HuH-7 (cell line): ENCODE results near the gene ZNF283.
A peak's percentile ranks its signal among the peaks of the same experiment; 100 is the strongest.
"Not testable (repeated sequence)": the region's sequence is repeated elsewhere in the genome, so short reads cannot be mapped to it uniquely, and the experiment has no call there.

ENCODE experiments used
- DNase-seq: peaks from one replicate; pipeline ENCODE4 v3.0.0; 2011; ENCODE audit warnings: low spot score

The ZNF283 gene

GRCh38 chr19:43799502-43800142 lies 27.5 kb upstream of the ZNF283 start:
- no peak for DNase-seq

GRCh38 chr19:43802216-43802951 lies 24.7 kb upstream of the ZNF283 start, which contains the start of gene LYPD5:
Gene LYPD5 (minus strand): TSS chr19:43802447. CDS start chr19:43802380, 67 bp downstream.
- DNase-seq: no peak

- DNase-seq: no peak
Measured at GRCh38 chr19:43804432-43804831, 22.7 kb upstream of the ZNF283 start.

GRCh38 chr19:43806401-43806800 lies 20.7 kb upstream of the ZNF283 start:
- not testable (repeated sequence) for DNase-seq

- DNase-seq: no peak
Measured at GRCh38 chr19:43806848-43807247, 20.3 kb upstream of the ZNF283 start.

GRCh38 chr19:43807651-43808050 lies 19.5 kb upstream of the ZNF283 start:
- no peak for DNase-seq

GRCh38 chr19:43809762-43810696 lies 17.1 kb upstream of the ZNF283 start:
- peak; percentile 40 for DNase-seq

- no peak for DNase-seq
Measured at GRCh38 chr19:43811837-43812236, 15.3 kb upstream of the ZNF283 start.

- no peak for DNase-seq
Measured at GRCh38 chr19:43812259-43812658, 14.9 kb upstream of the ZNF283 start.

GRCh38 chr19:43812688-43813087 lies 14.4 kb upstream of the ZNF283 start:
- no peak for DNase-seq

- no peak for DNase-seq
Measured at GRCh38 chr19:43814663-43815352, 12.3 kb upstream of the ZNF283 start.

- DNase-seq: not testable (repeated sequence)
Measured at GRCh38 chr19:43817454-43817853, 9.7 kb upstream of the ZNF283 start.

- DNase-seq: no peak
Measured at GRCh38 chr19:43818500-43818899, 8.6 kb upstream of the ZNF283 start.

- DNase-seq: no peak
Measured at GRCh38 chr19:43820098-43820883, 6.8 kb upstream of the ZNF283 start.

GRCh38 chr19:43820884-43821215 lies 6.3 kb upstream of the ZNF283 start:
- DNase-seq: no peak

- not testable (repeated sequence) for DNase-seq
Measured at GRCh38 chr19:43823856-43824255, 3.3 kb upstream of the ZNF283 start.

GRCh38 chr19:43824572-43824971 lies 2.5 kb upstream of the ZNF283 start:
- not testable (repeated sequence) for DNase-seq

GRCh38 chr19:43839139-43839538 lies 12.0 kb downstream of the ZNF283 start:
- DNase-seq: no peak

- no peak for DNase-seq
Measured at GRCh38 chr19:43842007-43842406, 14.9 kb downstream of the ZNF283 start.

- no peak for DNase-seq
Measured at GRCh38 chr19:43847246-43847645, 20.1 kb downstream of the ZNF283 start.

GRCh38 chr19:43847884-43848283 lies 20.8 kb downstream of the ZNF283 start:
- DNase-seq: no peak
